Esophagus muscularis mucosa (tissue), 4 donors: ENCODE measurements around the gene UQCRH. TPM values are rescaled to one million over a fixed set of nuclear protein-coding genes. Genes with fewer than 3 reads are reported as not detected.
"Not testable (repeated sequence)": the region's sequence is repeated elsewhere in the genome, so short reads cannot be mapped to it uniquely, and the experiment has no call there.

Experiments used
- DNase-seq: peaks from one replicate; pipeline ENCODE4 v3.0.0-alpha.2; 2017; ENCODE audit errors: extremely low spot score
- H3K27ac ChIP-seq, 4 donors: fragments of 200-600 bp; sonication (generic); replicated peaks in 1 of 4; 1 replicate in 3 of 4; 2 replicates in 1 of 4; pipeline ENCODE4 v1.5.1; 2016 to 2019; ENCODE audit warnings: mild to moderate bottlenecking in 1 of 4
- H3K27me3 ChIP-seq, 4 donors: fragments of 200-600 bp; sonication (generic); one replicate each; pipeline versions ENCODE4 v1.5.1 to v1.6.0; 2016 to 2019
- H3K36me3 ChIP-seq, 4 donors: fragments of 200-600 bp; sonication (generic); one replicate each; pipeline ENCODE4 v1.5.1; 2016 to 2019
- H3K4me1 ChIP-seq, 4 donors: fragments of 200-600 bp; sonication (generic); one replicate each; pipeline ENCODE4 v1.5.1; 2016 to 2019
- H3K4me3 ChIP-seq, 4 donors: fragments of 200-600 bp; sonication (generic); 1 replicate in 2 of 4; 2 replicates in 2 of 4; pipeline ENCODE4 v1.5.1; 2016 to 2019; ENCODE audit warnings: mild to moderate bottlenecking in 4 of 4, moderate library complexity in 1 of 4
- H3K9me3 ChIP-seq, 4 donors: fragments of 200-600 bp; sonication (generic); 1 replicate in 3 of 4; 2 replicates in 1 of 4; pipeline ENCODE4 v1.5.1; 2016 to 2019
- CTCF ChIP-seq, 3 experiments: fragments of 200-600 bp in 2 of 3; fragments of 450-650 bp in 1 of 3; sonication (generic) in 2 of 3; IDR thresholded peaks; one replicate each; pipeline ENCODE4 v1.5.1; 2017 to 2019; ENCODE audit warnings: antibody characterized with exemption in 3 of 3, mild to moderate bottlenecking in 2 of 3, moderate library complexity in 1 of 3
- EP300 ChIP-seq: sonication (generic); formaldehyde crosslinking; IDR thresholded peaks from one replicate; pipeline ENCODE4 v1.6.1; 2017; ENCODE audit warnings: antibody characterized with exemption
- POLR2A ChIP-seq: fragments of 450-650 bp; IDR thresholded peaks from one replicate; pipeline ENCODE4 v1.6.1; 2017; ENCODE audit warnings: antibody characterized with exemption, moderate library complexity, mild to moderate bottlenecking, low read depth
- WGBS: methylation state at CpG from one replicate; pipeline ENCODE4 v1.1.5; 2018; 5-methylcytosine and 5-hydroxymethylcytosine counted together
- intact Hi-C: fragments of 100-400 bp; cut with DNase I; formaldehyde crosslinking; loops from one replicate; pipeline ENCODE4 v1.15.1; 2023
- total RNA-seq, 4 donors: library from RNA; depleted of rRNA; stranded (reverse); fragments of >200 nt; gene quantifications; one replicate each; pipeline versions ENCODE4 v1.1.0 to v1.2.1, GENCODE V29; 2016

Gene UQCRH
- total RNA-seq, 4 donors from 2014 or later = 148 to 412 (median 283) TPM

GRCh38 chr1:46317323-46317722 is 13.8 kb downstream of the UQCRH start:
- H3K36me3 ChIP-seq = peaks cover 40 to 70% (median 56%) of the 10 kb centered on the region in 4 donors

DNA sequence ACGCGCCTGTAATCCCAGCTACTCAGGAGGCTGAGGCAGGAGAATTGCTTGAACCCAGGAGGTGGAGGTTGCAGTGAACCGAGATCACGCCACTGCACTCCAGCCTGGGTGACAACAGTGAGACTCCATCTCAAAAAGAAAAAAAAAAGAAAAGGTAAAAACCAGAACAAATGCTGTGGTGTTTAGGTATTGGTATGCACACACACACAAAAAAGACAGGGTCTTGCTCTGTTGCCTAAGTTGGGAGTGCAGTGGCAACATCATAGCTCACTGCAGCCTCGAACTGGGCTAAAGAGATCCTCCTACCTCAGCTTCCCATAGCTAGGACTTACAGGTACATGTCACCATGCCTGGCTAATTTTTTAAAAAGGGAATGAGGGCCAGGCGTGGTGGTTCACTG is 15.8 kb downstream of the UQCRH start:
- DNase-seq, H3K27me3 ChIP-seq, H3K4me3 ChIP-seq, H3K9me3 ChIP-seq, intact Hi-C loops, H3K27ac ChIP-seq, H3K4me1 ChIP-seq: not testable (repeated sequence)
- peaks cover 20 to 50% (median 36%) of the 10 kb centered on the region in 4 donors for H3K36me3 ChIP-seq
- 89% methylated on average over 6 of the region's 6 CpGs for WGBS

More at GRCh38 chr1:46317323-46317722, 13.8 kb downstream of the UQCRH start:
- Histone ChIP-seq H3K9me3 (no peaks in the 10 kb centered on the region), H3K4me1 (no peaks in the 10 kb centered on the region), H3K27ac (no peak overlapping the region), H3K4me3 (no peak overlapping the region), H3K27me3 (no peaks in the 10 kb centered on the region)
- WGBS = 67% methylated on average over 1 of the region's 1 CpG
- DNase-seq = no peak
- TF ChIP-seq POLR2A = no peak
- TF ChIP-seq CTCF (IDR thresholded peaks at IDR 0.05) = no peak
- TF ChIP-seq EP300 = no peak
- intact Hi-C loops = no loop called here

DNA sequence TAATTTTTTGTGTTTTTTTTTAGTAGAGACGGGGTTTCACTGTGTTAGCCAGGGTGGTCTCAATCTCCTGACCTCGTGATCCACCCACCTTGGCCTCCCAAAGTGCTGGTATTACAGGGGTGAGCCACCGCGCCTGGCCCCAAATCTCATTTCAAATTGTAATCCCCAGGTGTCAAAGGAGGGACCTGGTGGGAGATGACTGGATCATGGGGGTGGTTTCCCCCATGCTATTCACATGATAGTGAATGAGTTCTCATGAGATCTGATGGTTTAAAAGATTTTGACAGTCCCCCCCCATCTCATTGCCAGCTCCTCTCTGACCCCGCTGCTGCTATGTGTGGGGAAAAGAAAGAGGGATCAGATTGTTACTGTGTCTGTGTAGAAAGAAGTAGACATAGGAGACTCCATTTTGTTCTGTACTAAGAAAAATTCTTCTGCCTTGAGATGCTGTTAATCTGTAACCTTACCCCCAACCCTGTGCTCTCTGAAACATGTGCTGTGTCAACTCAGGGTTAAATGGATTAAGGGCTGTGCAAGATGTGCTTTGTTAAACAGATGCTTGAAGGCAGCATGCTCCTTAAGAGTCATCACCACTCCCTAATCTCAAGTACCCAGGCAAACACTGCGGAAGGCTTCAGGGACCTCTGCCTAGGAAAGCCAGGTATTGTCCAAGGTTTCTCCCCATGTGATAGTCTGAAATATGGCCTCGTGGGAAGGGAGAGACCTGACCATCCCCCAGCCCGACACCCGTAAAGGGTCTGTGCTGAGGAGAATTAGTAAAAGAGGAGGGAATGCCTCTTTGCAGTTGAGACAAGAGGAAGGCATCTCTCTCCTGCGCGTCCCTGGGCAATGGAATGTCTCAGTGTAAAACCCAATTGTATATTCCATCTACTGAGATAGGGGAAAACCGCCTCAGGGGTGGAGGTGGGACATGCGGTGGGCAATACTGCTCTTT is 16.7 kb downstream of the UQCRH start:
- DNase-seq, H3K27me3 ChIP-seq, H3K9me3 ChIP-seq, H3K27ac ChIP-seq, intact Hi-C loops, H3K4me3 ChIP-seq, H3K4me1 ChIP-seq: not testable (repeated sequence)
- WGBS = 76% methylated on average over 13 of the region's 13 CpGs
- peaks cover 11 to 41% (median 27%) of the 10 kb centered on the region in 4 donors for H3K36me3 ChIP-seq

- peaks cover 3 to 21% (median 9%) of the 10 kb centered on the region in 4 donors for H3K36me3 ChIP-seq
- H3K27me3 ChIP-seq, intact Hi-C loops, H3K27ac ChIP-seq, H3K9me3 ChIP-seq, DNase-seq, H3K4me3 ChIP-seq, H3K4me1 ChIP-seq: not testable (repeated sequence)
- 89% methylated on average over 6 of the region's 6 CpGs for WGBS
These were observed 18.7 kb downstream of the UQCRH start for GRCh38 chr1:46322191-46322590.

DNA sequence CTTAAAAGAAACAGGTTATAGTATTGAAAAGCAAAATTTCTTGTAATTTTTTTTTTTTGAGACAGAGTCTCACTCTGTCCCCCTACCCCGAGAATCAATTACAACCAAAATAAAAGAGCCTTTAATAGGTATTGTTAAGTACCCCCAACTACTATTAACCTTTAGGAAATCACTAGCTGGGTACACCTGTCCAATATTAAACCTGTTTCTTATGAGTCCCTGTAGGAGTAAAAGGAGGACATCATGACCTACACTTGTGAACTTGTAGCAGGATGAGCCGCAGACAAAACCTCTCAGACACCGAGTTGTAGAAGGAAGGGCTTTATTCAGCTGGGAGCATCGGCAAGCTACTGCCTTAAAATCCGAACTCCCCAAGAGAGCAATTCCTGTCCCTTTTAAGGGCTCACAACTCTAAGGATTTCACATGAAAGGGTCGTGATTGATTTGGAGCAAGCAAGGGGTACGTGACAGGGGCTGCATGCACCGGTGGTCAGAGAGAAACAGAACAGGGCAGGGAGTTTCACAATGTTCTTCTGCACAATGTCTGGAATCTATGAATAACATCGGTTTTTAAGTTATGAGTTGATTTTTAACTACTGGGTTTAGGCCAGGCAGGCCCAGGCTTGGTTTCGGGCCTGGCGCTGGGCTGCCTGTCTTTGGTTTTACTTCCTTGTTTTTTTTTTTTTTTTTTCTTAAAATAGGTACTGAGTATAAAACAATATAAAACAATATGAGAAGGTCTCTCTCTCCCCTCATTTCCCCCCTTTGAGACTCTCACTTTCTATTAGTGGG is 22.0 kb downstream of the UQCRH start:
- H3K4me3 ChIP-seq, H3K4me1 ChIP-seq, H3K36me3 ChIP-seq, H3K9me3 ChIP-seq, DNase-seq, H3K27me3 ChIP-seq, intact Hi-C loops, H3K27ac ChIP-seq: not testable (repeated sequence)
- 89% methylated on average over 10 of the region's 11 CpGs for WGBS

GRCh38 chr1:46328182-46328581 is 24.7 kb downstream of the UQCRH start:
- intact Hi-C loops, H3K27me3 ChIP-seq, DNase-seq, H3K9me3 ChIP-seq, H3K4me3 ChIP-seq, H3K27ac ChIP-seq, H3K36me3 ChIP-seq, H3K4me1 ChIP-seq: not testable (repeated sequence)
- 97% methylated on average over 5 of the region's 7 CpGs for WGBS

GRCh38 chr1:46329807-46330206 is 26.3 kb downstream of the UQCRH start:
- H3K4me1 ChIP-seq, DNase-seq, H3K9me3 ChIP-seq, H3K27me3 ChIP-seq, H3K27ac ChIP-seq, H3K4me3 ChIP-seq, intact Hi-C loops, H3K36me3 ChIP-seq: not testable (repeated sequence)
- 75% methylated on average over 7 of the region's 7 CpGs for WGBS

- H3K4me1 ChIP-seq, intact Hi-C loops, H3K27me3 ChIP-seq, H3K36me3 ChIP-seq, H3K27ac ChIP-seq, H3K4me3 ChIP-seq, DNase-seq, H3K9me3 ChIP-seq: not testable (repeated sequence)
- WGBS = 83% methylated on average over 2 of the region's 2 CpGs
These were observed 26.9 kb downstream of the UQCRH start for GRCh38 chr1:46330381-46330780.

DNA sequence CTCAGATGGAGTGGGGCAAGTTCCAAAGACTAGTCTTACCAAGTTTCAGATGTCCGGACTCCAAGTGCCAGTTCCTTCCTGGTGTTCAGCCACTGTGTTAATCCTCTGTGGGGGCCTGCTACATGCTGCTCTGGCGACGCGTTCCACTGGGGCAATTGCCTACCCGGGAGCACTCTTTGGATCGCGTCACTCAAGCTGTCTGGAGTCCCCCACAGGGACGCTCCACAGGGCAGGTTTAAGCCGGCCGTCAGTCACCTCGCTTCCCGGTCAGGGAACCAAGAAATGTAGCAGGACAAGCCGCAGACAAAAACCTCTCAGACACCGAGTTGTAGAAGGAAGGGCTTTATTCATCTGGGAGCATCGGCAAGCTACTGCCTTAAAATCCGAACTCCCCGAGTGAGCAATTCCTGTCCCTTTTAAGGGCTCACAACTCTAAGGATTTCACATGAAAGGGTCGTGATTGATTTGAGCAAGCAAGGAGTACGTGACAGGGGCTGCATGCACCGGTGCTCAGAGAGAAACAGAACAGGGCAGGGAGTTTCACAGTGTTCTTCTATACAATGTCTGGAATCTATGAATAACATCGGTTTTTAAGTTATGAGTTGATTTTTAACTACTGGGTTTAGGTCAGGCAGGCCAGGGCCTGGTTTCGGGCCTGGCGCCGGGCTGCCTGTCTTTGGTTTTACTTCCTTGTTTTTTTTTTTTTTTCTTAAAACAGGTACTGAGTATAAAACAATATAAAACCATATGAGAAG is 28.5 kb downstream of the UQCRH start:
- H3K4me1 ChIP-seq, H3K36me3 ChIP-seq, H3K4me3 ChIP-seq, H3K9me3 ChIP-seq, H3K27me3 ChIP-seq, intact Hi-C loops, DNase-seq, H3K27ac ChIP-seq: not testable (repeated sequence)
- WGBS = 91% methylated on average over 18 of the region's 24 CpGs
